DND-41 (cell line): ENCODE data around the gene DENND10.
"Not testable (repeated sequence)": the region's sequence is repeated elsewhere in the genome, so short reads cannot be mapped to it uniquely, and the experiment has no call there.

ENCODE experiments used
- CTCF ChIP-seq: IDR thresholded peaks from 2 replicates; pipeline ENCODE4 v1.5.1; 2012; ENCODE audit warnings: borderline replicate concordance, low read length, moderate library complexity, mild to moderate bottlenecking; ENCODE audit not compliant: poor library complexity, severe bottlenecking; ENCODE audit errors: extremely low read depth
- EZH2 ChIP-seq: IDR thresholded peaks from 3 replicates; pipeline ENCODE4 v1.6.1; 2012; ENCODE audit warnings: borderline replicate concordance, low read depth, mild to moderate bottlenecking, moderate library complexity, low read length, inconsistent platforms; ENCODE audit not compliant: severe bottlenecking

GRCh38 chr10:119096641-119097415 lies 7.1 kb upstream of the DENND10 start:
- TF ChIP-seq EZH2, CTCF: not testable (repeated sequence)
